NK-92 (cell line): Measurements from ENCODE around the gene MRNIP.
"Not testable (repeated sequence)": the region's sequence is repeated elsewhere in the genome, so short reads cannot be mapped to it uniquely, and the experiment has no call there.

Experiments
- DNase-seq: peaks from one replicate; lab custom pipeline; 2025; ENCODE audit not compliant: unreplicated experiment; lab: John Stamatoyannopoulos, UW

Gene MRNIP

GRCh38 chr5:179794575-179794974 lies 64.0 kb downstream of the MRNIP start:
- no peak for DNase-seq

DNA sequence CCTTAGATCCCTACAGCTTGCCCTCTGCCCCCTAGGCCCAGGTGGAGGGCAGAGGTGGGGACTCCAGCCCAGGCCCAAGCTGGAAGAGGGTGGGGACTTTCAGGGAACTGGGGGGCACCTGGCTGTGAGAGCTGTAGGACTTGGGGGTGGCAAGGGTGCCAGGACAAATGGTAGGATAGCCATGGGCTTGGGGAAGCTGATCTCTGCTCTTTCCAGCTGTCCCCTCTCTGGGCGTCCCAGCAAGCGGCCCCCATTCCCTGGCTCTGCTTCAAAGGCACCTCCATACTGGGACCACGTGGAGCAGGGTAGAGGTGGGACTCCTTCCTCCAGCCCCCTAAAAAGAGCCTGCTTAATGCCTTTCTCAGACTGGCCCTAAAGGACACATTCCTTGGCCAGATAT lies 64.4 kb downstream of the MRNIP start:
- no peak for DNase-seq

GRCh38 chr5:179793468-179794139 lies 65.0 kb downstream of the MRNIP start, which contains the start of gene LTC4S:
TSS of gene LTC4S (plus strand) at chr5:179793986. CDS start at chr5:179794081, 95 bp downstream.
- DNase-seq: no peak

DNA sequence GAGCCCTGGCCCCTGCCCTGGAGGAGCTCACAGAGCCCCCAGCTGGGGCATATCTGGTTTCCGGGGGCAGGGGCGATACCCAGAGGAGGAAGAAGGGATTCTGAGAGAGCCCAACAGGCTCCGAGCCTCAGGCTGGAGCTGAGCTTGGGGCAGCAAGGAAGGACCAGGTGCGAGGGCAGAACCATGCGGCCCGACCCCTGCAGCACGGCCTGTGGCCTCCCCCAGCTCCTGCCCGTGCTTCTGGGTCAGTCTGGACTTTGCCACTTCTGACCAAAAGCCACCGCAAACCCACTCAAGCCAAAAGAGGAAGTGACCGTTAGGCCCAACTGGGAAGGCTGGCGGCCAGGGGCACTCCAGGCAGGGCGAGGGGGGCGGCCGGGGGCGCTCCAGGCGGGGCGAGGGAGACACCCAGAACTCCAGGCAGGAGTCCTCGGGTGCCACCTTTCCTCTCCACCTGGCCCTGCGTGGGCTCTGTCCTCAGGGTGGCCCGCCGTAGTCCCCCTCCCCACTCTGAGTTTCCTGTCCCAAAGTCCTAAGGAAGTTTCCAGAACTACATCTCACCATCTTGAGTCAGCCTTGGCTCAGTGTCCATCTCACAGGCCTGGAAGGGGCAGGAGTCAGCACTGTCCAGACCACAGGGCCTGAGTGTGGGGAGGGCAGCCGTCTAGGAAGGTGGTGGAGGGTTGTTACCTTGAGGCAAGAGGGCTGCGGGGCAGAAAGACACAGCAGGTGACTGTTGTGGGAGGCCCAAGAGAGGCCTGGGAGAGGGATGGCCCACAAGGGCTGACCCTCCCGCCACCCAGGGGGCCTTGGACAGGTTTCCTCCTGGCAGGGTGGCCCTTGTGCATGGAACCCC lies 65.8 kb downstream of the MRNIP start:
- DNase-seq: no peak

DNA sequence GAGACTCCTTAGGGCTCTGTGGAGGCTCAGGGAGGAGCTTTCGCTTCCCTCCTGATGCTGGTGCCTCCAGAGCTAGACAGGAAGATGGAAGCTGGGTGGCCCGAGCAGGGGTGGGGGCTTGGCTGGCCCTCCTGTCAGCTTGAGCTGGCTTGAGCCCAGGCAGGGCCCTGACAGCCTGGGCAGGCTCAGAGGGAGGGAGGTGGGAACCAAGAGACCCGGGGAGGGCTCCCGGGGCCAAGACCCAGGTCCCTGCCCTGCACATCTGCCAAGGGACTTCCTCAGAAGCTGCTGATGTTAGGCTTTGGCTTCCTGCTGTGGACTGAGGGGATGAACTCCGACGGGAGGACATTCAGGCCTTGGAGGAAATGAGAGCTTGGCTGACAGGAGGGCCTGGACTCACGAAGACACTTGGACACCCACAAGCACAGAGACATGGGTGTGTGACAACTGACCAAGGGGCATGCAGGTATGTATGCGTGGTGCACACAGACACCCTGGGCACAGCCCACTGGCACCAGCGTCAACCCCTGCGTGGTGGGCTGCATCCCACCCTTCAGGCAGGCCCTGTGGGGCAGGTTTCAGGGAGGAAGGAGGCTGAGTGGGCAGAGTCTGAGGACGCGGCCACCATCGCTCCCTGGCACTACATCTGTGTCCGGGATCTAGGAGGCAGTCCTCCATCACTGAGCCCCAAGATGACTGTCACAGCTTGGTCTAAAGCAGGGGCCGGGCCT lies 66.6 kb downstream of the MRNIP start:
- no peak for DNase-seq

GRCh38 chr5:179789278-179789677 lies 69.3 kb downstream of the MRNIP start:
- DNase-seq: not testable (repeated sequence)

- no peak for DNase-seq
Measured at GRCh38 chr5:179788193-179788854, 70.3 kb downstream of the MRNIP start.
